H1 (cell line): Measurements from ENCODE around the gene CDC42BPB.

ENCODE experiments used
- EP300 ChIP-seq, 2 experiments: IDR thresholded peaks; 1 replicate in 1 of 2; 2 replicates in 1 of 2; pipeline ENCODE4 v1.6.1; 2011 to 2012; ENCODE audit warnings: low read depth in 2 of 2, low read length in 2 of 2, mild to moderate bottlenecking in 2 of 2, borderline replicate concordance in 1 of 2, inconsistent platforms in 1 of 2, moderate library complexity in 1 of 2
- EZH2 ChIP-seq: fragments of 200-600 bp; sonication (generic); IDR thresholded peaks from 2 replicates; pipeline ENCODE4 v1.7.1; 2012; ENCODE audit warnings: low read depth, mild to moderate bottlenecking, moderate library complexity, low read length, inconsistent platforms; ENCODE audit not compliant: severe bottlenecking
- KDM1A ChIP-seq: fragments of 200-600, 300-600 bp; sonication (generic); IDR thresholded peaks from 2 replicates; pipeline ENCODE4 v1.7.1; 2016; ENCODE audit warnings: mild to moderate bottlenecking, low read length, borderline replicate concordance
- NRF1 ChIP-seq: IDR thresholded peaks from 2 replicates; pipeline ENCODE4 v1.6.1; 2011; ENCODE audit warnings: mild to moderate bottlenecking, low read depth, low read length, improper control_type of control experiment
- POLR2A ChIP-seq, 2 experiments: IDR thresholded peaks; 1 replicate in 1 of 2; 2 replicates in 1 of 2; pipeline ENCODE4 v1.6.1; 2011; ENCODE audit warnings: low read depth in 2 of 2, low read length in 2 of 2, mild to moderate bottlenecking in 2 of 2; ENCODE audit errors: control extremely low read depth in 1 of 2
- RAD21 ChIP-seq, 2 experiments: IDR thresholded peaks in 1 of 2; conservative IDR thresholded peaks in 1 of 2; 2 replicates each; pipeline ENCODE4 v1.6.1; 2011; ENCODE audit warnings: low read depth in 2 of 2, low read length in 2 of 2, improper control_type of control experiment in 1 of 2, inconsistent platforms in 1 of 2, mild to moderate bottlenecking in 1 of 2, moderate library complexity in 1 of 2
- SP2 ChIP-seq: IDR thresholded peaks from 2 replicates; pipeline ENCODE4 v1.6.1; 2012; ENCODE audit warnings: mild to moderate bottlenecking, low read length, inconsistent platforms

DNA sequence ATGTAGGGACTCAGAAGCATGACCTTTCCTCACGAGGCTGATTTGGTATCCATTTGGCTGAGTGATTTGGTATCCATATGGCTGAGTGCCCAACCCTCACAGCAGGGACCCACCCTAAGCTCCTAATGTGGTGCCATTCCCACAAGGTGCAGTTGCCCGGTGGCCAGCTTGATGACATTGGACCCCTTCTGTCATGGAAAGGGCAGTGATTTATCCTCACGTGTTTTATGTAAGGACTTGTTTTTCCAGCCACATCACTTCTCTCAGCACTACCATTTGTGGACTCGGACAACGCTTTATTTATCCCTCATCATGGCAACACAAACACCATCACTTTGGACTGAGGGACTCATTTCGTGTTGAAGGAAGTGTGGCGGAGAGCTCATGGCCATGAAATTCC lies 8.5 kb upstream of the CDC42BPB start:
- TF ChIP-seq RAD21 (IDR thresholded peaks at IDR 0.05 in 1 of 2, conservative IDR thresholded peaks at IDR 0.05 in 1 of 2; ENCODE audit: low read depth in 2 of 2, low read length in 2 of 2) (no peak), EZH2 (no peak), KDM1A (no peak), SP2 (no peak), POLR2A (IDR thresholded peaks at IDR 0.05; ENCODE audit: control extremely low read depth in 1 of 2, low read depth in 2 of 2, low read length in 2 of 2) (no peak), EP300 (IDR thresholded peaks at IDR 0.05; ENCODE audit: borderline replicate concordance in 1 of 2, low read depth in 2 of 2, low read length in 2 of 2) (no peak), NRF1 (no peak)
